Activated CD8-positive, alpha-beta memory T cell treated with anti-CD3 and anti-CD28 coated beads, Interleukin-2, amount 50 U/mL, for 24 hours (primary cell): ENCODE measurements around the gene CLIC4.

Experiments used
- DNase-seq: peaks from one replicate; pipeline ENCODE4 v3.0.0-alpha.2; 2020; ENCODE audit errors: extremely low read depth

Gene CLIC4

DNA sequence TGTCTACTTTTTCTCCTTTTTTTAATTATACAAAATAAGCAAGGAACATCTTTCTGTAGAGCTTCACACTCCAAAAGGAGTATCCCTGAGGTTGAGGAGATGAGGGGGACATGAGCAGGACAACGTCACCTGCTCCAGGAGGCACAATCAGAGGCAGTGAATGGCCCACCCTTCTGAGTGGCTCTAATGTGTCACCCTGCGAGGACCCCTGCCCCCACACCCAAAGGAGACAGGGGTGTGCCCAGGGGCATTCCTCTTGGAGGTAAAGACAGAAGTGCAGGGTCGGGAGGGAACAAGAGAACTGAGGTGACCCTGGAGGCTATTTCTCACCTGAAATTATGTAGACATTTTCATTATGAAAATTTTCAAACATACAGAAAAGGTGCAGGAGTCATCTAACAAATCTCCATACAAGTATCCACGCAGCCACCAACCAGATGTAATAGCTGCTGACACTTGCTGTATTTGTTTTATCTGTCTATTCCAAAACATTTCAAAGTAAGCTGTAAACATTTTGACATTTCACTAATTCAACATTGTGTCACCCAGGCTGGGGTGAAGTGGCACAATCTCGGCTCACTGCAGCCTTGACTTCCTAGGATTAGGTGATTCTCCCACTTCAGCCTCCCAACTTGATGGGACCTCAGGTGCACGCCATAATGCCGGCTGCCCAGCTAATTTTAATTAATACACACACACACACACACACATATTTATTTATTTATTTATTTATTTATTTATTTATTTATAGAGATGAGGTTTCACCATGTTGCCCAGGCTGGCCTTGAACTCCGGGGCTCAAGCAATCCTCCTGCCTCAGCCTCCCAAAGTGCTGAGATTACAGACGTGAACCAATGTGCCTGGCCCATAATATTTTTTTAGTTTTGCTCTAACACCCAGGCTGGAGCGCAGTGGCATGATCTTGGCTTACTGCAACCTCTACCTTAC is 114.1 kb downstream of the CLIC4 start:
- DNase-seq, result no peak

DNA sequence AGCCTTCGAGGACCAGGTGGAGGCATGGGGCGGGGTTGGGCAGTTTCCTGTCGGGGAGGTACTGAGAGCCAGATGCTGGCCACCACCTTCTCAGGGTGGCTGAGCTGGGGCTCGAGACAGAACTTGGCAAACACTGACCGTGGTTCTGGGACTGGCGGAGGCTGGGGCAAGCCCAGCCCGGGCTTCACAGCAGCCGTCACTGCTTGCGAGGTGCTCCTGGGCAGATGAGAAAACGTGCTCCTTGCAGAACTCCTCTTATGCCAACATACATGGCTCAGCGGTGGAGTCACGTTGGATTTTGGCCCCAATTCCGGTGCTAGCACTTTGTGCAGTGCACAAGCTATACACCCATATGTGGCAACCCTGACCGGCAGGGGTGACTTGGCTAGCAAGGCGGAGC is 115.6 kb downstream of the CLIC4 start:
- no peak for DNase-seq

DNA sequence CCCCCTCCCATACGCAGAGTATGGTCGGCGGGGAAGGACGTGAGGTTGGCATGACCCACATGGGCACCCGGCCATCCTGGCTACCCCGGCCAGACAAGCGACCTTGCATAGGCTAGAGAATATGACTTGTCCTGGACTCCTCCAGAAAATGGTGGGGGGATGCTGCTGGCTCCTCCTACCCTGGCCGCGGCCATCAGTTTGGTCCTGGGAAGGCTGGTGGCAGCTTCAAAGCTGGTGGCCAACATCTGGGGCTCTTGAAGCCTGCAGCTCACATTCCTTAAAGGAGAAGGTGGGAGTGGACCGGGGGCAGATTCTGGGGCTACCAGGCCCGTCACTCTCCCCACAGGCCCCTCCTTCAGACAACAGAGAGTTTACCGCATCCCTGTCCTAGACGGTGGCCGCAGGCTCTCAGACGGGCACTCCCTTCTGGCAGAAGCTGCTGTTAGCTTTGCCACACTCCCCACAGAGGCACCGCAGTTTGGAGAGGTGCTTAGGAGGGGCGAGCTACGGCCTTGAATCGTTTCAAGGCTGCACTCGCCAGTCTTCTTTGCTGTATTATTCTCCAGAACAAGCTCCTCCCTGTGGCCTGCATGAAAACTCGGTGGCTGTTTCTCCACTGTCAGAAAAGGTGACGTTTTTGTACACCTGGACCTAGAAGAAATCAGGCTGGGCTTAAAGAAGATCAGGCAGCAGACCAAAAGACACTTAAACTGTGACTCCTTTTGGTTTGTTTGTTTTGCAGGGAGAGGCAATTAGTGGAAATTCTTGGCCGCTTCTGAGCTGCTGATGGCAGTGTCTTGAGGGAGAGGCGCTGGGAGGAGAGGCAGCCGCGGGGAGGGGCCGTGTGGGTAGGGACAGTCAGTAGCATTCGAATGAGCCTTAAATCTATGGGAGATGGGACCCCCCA is 116.8 kb downstream of the CLIC4 start:
- DNase-seq, result no peak

DNA sequence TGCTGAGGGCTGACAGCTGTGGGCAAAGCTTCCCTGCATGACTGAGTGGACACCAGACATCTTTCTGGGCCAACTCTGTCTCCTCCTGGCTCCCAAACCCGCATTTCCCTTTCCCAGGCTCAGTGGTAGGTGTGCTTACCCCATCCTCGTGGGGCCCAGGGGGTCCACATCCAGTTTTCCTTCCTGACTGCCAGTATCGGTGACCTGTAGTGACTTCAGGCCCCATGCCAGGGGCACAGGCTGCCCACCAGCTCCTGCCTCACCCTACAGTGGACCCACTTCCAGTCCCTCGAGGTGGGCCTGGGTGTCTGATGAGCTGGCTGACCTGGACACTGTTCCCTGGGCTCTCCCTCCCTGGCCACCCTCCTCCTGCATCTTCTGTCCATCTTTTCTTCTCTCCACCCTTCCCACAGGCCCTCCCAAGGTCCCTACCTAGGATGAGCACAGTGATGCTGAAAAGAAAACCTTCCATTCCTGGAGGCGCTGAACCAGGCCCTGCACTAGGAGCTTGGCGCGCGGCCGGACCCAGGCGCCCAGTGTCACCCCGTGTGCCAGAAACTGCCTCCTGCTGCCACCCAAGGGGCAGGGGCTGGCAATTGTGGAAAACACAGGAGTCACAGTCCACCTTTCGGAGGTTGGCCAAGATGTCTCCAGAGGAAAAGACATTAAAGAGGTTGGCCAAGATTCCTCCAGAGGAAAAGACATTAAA is 117.7 kb downstream of the CLIC4 start:
- no peak for DNase-seq

DNA sequence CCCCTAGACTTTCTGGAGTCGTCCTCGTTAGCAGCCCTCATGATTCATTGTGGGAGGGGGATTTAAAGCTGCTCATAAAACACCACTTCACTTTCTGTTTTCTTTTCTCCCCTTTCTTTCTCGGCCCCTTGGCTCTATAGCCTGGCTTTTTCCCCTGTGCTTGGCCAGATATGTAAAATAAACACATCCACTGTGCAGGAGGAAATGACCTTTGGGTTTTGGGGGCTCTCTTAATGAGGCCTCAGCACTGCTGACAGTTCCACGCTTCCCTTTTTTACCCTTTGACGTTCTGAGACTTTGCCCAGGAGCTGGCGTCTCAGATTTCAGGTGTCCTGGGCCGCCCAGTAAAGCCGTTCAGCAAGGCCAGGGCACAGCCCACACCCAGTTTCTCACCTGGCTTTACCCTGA is 119.1 kb downstream of the CLIC4 start:
- DNase-seq, result no peak

DNA sequence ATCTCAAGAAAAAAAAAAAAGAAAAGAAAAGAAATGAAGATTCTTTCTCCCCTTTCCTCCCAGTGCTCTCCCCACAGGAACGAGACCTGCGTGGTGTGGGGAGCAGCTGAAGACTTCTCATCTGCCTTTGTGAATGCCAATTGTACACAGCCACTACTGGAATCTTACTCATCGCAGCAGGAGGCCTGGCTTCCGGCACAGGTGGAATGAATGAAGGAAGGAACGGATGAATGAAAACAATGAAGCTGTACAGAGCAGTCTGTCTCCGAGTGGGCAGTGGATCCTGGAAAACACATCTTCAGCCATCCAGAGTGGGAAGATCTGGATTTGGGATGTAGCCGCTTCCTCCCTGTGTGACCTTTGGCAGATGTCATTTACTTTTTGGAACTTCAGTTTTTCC is 119.9 kb downstream of the CLIC4 start:
- no peak for DNase-seq

DNA sequence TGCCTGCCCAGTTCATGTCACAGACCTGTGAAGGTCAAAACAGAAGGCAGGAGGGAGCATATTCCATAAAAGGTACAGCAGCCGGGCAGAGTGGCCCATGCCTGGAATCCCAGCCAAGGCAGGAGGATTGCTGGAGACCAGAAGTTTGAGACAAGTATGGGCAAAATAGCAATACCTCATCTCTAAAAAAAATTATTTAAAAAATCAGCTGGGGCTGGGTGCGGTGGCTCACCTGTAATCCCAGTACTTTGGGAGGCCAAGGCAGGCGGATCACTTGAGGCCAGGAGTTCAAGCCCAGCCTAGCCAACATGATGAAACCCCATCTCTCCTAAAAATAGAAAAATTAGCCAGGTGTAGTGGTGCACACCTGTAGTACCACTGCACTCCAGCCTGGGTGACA is 120.3 kb downstream of the CLIC4 start:
- DNase-seq, result no peak

DNA sequence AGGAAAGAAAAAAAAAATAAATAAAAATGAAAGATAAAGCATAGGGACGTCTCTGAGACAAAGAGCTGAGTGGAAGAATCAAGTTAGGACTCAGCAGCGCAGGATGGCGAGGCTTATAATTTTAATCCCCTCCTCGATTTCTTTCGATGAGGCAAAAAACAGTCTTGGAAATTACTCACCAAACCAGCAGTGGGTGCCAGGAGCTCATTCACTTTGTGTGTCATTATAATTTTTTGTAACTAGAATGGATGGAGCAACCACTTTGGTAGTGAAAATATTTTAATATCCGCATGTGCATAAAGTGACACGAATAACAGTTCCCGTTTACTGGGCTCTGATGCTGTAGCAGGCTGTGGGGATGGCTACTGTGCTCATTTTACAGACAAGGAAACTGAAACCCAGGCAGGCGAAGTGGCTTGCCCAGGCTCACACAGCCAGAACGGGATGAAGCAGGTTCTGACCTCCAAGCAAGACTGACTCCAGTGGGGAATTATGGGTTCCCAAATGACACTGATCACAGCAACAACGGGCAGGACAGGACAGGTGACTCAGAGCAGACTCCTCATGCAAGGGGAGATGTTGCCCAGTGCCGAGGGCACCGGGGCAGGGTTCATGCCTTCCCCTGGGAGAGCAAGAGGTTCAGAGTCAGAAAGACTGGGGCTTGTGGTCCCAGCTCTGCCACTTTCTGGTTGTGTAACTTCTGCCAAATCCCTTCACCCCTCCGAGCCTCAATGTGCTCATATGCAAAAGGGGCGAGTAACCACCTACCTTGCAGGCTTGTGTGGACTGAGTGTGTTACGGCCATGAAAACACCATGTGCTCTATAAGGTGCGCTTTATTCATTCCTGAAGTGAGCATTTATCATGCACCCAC is 121.2 kb downstream of the CLIC4 start:
- no peak for DNase-seq

DNA sequence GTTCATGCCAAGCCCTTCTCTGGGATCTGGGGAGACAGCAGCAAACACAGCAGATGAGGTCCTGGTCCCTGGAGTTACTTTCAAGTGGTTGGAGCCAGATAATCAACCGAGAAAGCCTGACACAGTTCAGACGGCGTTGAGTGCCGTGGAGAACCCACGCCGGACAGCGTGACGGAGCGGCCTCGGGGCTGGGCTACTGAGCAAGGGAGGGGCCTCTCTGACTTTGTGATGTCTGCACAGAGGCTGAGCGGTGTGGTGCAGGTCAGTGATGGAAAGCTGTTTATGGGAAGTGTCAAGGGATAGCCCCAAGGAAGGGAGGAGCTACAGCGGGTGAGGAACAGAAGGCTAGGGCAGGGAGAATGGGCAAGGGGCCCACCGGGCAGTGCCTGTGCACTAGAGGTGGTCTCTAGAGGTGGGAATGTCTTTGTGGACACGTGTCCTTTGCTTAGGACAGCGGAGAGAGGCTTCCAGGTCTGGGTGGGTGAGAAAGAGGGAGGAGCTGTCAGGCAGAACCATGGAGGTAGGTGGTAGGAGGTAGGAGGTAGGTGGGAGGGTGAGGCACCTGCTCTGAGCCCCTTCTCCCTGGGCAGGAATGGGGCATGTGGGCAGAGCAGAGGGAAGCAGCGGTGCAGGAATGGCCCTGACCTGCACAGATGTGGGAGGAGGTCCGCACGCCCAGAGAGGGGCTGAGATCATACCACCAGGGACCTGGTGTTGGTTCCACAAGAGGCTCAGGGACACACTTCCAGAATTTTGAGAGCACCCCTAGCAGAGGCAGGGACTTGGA is 122.0 kb downstream of the CLIC4 start:
- DNase-seq, result no peak

DNA sequence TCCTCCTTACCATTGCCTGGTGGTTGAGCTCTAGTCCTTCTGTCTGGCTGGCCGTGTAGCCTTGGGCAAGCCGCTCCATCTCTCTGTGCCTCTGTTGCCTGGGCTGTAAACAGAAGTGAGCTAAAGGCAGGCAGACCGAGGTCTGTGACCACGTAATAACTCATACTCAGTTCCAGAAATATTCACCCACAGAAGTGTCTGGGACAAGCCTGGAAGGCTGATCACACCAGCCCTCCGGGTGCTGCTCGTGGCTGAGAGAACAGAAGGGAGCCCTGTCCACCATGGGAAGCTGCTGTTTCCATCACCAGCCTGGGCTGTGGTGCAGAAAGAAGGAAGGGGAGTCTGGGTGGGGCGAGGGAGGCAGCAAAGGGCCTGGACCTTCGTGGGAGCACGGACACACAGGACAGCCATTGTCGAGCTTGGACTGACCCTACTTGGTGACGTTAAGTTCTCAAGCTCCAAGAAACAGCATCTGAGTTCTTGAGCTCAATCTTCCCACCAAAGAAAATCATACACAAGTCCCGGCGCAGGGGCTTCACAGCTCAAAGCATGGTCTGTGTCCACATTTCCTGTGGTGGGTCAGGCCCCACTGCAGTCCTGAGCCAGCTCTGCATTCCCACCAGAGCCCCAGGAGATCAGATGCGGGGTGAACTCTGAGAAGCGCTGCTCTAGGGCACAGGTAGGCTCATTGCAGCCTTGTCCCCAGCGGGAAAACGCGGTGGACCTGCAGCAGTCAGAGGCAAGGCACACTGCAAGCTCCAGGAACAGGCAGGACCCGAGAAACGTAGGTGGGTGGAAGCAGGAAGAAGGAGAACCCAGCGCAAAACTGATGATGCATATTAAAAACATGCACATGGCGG is 123.0 kb downstream of the CLIC4 start:
- DNase-seq, result no peak

DNA sequence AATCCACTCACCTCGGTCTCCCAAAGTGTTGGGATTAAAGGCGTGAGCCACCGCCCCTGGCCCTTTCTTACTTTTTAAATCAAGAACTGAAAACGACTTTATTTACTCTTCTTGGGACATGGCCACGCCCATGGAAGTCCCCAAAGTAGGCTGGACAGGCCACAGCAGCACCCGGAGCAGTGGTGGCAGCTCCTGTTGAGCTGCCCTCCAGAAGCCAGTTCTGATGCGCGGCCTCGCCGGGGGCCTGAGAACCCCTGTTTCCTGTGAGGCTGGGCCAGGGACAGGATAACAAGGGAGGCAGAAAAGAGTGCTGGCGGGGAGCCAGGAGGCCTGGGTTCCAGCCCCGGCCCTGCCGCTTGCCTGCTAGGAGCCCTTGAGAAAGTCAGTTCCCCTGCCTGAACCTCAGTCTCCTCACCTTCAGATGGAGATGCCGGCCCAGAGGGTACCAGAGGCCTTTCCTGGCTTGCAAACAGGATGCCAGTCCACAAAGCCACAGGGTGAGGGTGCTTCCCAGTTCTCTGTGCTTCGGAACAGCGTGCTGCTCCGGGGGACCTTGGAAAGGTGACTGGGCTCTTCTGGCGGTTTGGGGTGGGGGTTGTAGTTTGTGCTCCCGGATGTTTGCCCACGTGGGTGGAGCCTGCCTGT is 125.4 kb downstream of the CLIC4 start:
- DNase-seq, result no peak

DNA sequence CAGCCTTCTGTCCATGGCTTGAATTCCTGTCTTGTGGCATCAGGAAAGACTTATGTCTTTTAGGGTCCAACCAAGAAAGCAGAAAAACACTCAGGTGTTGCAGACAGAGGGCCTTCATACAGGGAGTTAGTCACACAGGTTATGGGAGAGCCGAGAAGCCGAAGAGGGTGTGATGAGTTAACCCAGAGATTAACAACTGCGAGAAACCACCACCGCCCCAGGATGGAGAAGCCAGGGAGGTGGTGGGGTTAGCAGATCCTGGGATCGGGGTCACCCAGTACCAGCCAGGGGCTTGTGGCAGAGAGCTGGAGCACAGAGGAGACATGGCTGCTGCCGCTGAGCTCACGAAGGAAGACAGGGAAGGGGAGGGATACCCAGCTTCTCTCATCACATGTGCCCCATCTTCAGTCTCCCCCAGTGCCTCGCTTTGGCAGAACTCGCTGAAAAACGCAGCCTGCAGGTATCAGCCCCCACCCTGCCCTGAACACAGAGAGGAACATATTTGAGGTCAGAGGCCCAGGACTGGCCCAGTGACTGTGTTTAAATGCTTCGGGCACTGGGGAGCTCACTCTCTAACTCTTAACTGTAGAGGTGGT is 126.2 kb downstream of the CLIC4 start:
- DNase-seq, result no peak

DNA sequence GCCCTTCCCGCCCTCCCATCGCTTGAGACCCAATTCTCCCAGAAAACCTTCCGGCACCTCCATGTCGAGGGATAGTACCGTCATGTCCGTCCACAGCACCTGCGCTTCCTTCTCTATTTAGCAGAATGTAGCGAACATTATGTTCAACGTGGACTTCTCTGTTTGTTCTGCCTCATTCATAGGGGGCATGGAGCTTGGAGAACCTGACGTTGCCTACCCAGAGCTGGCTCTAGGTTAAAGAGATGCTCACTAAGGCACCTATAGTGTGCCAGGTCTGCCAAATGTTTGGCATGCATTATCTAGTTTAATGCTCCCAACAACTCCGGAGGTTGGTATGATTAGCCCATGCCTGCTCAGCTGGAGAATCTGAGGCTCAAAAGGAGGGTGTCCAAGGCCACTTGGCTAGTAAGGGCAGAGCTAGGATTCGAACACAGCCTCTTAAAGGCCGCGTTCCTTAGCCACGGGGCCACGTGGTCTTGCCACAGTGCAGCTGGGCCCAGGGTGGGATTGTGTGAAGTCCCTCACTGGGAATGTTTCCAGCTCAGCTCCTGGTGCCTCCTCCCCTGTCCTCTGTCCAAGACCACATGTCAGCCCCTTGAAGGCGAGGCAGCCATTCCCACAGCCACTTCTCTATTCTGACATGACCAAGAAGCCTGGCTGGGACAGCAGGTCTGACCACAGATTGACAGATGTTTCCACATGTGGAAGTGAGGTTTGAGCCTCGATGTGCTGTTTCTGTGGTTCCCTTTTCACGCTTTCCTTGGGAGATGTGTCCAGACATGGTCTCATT is 127.0 kb downstream of the CLIC4 start:
- DNase-seq, result no peak

DNA sequence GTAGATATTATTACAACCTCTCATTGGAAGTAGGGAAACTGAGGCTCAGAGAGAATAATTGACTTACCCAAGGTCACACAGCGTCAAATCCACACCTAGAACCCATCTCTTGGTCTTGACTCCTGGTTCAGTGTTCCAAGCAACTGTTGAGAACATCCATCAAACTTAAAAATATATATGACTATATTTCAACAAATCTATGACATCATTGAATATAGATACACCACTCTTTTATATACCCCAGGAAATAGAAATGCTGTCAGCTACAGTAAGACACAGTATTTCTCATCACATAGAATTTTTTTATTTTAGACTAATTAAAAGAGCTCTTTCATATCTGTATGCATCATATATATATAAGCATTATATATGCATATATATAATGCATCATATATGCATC is 127.9 kb downstream of the CLIC4 start:
- no peak for DNase-seq

DNA sequence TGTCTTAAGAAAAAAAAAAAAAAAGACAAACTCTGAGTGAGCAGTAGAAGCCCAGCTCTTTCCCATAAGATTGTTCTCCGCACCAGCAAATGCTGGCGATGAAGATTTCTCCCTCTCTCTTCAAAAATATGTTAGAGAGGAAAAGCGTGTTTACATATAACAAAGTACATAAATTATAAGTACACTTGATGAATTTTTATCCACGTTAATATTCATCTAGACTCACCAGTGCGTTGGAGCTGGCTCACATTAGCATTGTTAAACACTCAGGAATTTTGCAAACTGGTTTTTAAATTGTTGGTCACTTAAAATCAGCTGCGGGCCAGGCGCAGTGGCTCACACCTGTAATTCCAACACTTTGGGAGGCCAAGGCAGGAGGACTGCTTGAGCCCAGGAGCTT is 128.8 kb downstream of the CLIC4 start:
- DNase-seq, result no peak

DNA sequence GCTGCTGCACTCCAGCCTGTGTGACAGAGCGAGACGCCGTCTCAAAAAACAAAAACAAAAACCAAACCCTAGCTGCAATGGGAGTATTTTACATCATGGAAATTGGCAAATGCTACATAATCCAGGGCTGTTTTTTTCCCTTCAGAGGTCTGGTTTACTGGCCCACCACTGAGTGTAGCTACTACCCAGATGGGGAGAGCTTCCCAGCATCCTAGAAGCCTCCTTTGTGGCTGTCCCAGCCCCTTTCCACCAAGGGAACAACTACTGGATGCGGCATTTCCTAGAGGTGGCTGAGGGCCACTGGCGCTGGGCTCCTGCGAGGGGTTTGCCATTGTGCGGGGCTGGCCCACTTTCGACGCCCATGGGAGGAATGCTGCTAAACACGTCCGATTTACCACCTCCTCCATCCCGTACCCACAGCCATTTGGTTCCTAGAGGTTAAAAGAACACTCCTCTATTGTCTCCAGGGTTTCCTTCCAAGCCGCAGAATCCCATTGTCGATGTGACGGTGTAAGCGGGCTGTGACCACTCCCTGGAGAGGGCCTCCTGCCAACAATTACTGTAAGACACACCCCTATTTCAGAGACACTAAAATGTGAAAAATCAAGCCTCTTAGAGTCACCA is 129.5 kb downstream of the CLIC4 start:
- DNase-seq, result no peak

DNA sequence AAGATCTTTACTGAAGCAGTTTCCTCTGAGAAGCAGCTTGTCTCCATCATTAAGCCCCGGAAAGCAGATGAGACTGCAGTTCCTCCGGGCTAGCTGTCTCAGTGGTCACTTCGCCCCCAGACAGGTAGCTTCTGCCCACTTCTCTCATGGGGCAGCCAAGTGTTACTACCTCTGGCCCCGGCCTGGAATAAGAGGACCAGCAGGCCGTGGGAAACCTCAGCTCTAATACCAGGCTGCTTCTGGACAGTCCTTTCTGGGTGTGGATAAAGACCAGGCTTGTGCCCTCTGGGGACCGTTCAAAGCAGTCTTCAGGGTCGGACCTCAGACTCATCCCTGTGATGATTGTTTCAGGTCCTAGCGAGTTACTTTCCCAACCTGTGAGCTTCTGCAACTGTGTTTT is 130.0 kb downstream of the CLIC4 start:
- DNase-seq, result no peak
